GM18498 (cell line): ENCODE results near the gene APLF.
"Not testable (repeated sequence)": the region's sequence is repeated elsewhere in the genome, so short reads cannot be mapped to it uniquely, and the experiment has no call there.

ENCODE experiments used
- ATAC-seq: cut with Tn5 transposase; IDR thresholded peaks from one replicate; pipeline ENCODE4 v1.9.1; 2021; ENCODE audit warnings: mild to moderate bottlenecking, moderate library complexity; ENCODE audit not compliant: unreplicated experiment

The APLF gene

GRCh38 chr2:68441179-68441993, 26.0 kb upstream of the APLF start:
- peak; percentile 97 for ATAC-seq

GRCh38 chr2:68441994-68442322, 25.4 kb upstream of the APLF start:
- ATAC-seq: no peak

GRCh38 chr2:68446425-68446824, 21.0 kb upstream of the APLF start:
- not testable (repeated sequence) for ATAC-seq

- ATAC-seq: no peak
Observed at GRCh38 chr2:68447118-68447517, 20.3 kb upstream of the APLF start.

- no peak for ATAC-seq
Observed at GRCh38 chr2:68448671-68449653, 18.4 kb upstream of the APLF start.

GRCh38 chr2:68452158-68452900, 15.1 kb upstream of the APLF start:
- ATAC-seq: no peak

GRCh38 chr2:68453761-68454360, 13.5 kb upstream of the APLF start:
- no peak for ATAC-seq

- no peak for ATAC-seq
Observed at GRCh38 chr2:68454719-68455118, 12.7 kb upstream of the APLF start.

- no peak for ATAC-seq
Observed at GRCh38 chr2:68456198-68456597, 11.2 kb upstream of the APLF start.

GRCh38 chr2:68458981-68459380, 8.4 kb upstream of the APLF start:
- no peak for ATAC-seq

GRCh38 chr2:68463287-68463877, 4.0 kb upstream of the APLF start:
- no peak for ATAC-seq

- no peak for ATAC-seq
Observed at GRCh38 chr2:68464651-68465050, 2.7 kb upstream of the APLF start.

- ATAC-seq: no peak
Observed at GRCh38 chr2:68465081-68465916, 2.1 kb upstream of the APLF start.

GRCh38 chr2:68466361-68466777, 1.0 kb upstream of the APLF start:
- ATAC-seq: no peak

- ATAC-seq: peak; percentile 41
Observed at GRCh38 chr2:68466778-68467076, 658 bp upstream of the APLF start.

GRCh38 chr2:68468801-68469200, 1.4 kb downstream of the APLF start:
- ATAC-seq: no peak

- ATAC-seq: no peak
Observed at GRCh38 chr2:68469935-68470334, 2.5 kb downstream of the APLF start.

GRCh38 chr2:68471385-68471784, 4.0 kb downstream of the APLF start:
- ATAC-seq: no peak

- no peak for ATAC-seq
Observed at GRCh38 chr2:68472796-68473414, 5.5 kb downstream of the APLF start.
